Measurements from ENCODE around the gene MORF4L2.

Gene MORF4L2, protein sequence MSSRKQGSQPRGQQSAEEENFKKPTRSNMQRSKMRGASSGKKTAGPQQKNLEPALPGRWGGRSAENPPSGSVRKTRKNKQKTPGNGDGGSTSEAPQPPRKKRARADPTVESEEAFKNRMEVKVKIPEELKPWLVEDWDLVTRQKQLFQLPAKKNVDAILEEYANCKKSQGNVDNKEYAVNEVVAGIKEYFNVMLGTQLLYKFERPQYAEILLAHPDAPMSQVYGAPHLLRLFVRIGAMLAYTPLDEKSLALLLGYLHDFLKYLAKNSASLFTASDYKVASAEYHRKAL

DNA sequence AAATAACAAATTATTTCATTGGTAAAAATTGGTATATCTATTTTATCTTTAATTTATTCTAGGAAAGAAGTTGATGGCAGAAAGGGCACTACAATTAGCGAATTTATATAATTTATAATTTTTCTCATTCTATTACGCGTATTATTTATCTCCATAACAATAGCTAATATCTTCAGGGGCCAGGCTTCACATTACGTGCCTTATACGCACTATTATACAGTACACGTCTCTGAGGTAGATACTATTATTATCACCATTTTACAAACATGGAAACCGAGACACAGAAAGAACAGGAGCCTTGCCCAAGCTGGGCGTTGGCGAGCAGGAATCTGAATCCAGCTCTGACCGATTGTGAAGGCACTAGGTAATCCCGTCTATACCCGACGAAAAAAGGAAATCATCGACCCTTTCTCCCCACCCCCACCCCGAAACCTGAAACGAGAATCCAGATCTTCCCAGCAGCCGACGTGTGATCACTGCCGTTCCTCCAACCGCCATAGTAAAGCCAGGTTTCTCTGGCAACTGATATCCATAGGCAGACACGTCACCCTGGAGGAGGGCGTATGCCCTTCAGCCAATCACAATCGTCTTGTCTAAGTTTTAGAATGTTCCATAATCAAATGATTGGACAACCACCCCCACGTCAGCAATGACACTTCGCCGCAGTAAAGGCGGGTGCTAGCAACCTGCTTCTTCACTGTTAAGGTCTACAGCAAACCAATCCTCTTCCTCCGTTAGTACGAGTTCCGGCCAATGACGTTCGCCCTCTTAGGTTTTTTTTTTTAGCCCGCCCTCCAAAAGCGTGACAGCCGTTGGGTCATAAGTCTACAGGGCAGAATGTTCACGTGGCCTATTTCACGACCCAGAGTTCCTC, at the start of gene MORF4L2:
MORF4L2 (minus strand) TSS at position 501 of the 874 bp plus-strand sequence. CDS start 9,672 bp downstream, outside the sequence.
- peak; percentile 99 for DNase-seq

DNA sequence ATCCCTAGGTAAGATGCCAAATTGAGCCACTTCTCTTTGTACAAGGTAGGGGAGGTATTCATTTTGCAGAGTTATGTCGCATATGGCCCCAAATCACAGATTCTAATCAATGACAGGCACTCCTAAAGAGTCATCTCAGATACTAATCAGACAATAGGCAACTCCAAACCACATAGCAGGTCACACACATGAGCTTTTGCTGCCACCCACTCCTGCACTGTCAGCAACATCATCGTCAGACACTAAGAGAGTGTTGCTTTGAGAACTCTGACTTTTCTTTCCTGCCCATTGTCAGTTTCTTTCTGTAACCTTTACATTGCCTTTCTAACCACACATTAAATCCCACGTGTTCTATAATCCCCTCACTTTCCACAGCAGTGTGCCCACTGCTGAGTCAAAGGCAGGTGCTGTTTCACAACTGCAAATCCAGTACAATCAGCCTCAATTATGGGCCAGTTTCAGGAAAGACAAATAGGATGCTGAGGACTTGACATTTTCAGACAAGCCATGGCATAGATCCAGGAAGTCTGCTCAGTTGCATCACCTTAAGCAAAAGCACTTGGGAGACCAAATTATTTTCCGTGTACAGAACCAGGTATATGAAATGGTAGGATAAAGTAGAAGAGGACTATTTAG, 47.7 kb upstream of the MORF4L2 start:
- DNase-seq: peak; percentile 22

DNA sequence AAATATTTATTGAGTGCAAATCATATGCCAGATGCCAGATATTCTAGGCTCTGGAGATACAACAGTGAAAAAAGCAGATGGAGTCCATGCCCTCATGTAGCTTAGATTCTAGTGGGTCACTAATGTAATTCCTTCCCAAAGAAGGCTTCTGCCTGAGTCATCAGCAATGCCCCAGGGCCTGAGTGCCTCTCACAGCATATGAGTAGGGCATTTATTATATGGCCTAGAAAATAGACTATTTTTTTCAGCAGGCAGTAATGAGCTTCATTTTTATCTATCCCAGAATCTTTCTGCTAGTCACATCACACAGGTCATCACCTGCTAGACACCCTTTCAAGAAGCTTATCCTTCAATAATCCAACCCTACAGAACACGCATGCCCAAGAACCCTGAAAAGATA, 46.5 kb upstream of the MORF4L2 start:
- peak; percentile 3 for DNase-seq

DNA sequence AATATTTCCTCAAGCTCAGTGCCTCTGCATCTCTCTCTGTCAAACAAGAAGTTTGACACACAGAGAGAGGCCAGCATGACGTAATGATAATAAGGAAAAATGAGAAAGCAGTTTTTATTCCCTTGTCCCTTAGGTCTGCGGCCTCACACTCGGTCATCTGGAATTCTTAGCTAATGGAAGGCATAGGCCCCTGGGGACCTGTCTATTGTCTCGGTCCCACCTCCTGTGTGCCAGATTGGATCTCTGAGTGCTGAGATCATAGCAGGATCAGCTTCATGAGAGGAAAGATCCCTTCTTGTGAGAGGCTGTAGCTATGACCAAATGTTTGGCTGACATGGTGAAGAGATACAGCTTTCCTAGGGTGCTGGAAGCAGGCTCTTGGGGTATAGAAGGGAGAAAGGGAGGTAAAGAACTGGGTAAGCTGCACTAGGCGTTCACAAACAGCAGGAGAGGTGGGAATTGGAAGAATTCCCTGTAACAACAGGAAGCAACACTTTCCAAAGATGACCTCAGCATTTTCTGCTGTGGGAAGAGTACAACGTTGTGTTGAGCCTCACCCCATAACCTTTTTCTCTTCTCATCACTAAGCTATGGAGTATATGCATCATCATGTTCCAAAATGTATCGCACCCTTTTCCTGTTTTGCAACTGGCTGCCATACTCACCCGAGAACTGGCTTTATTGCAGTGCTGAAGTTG, 44.4 kb upstream of the MORF4L2 start:
- DNase-seq: peak; percentile 81

DNA sequence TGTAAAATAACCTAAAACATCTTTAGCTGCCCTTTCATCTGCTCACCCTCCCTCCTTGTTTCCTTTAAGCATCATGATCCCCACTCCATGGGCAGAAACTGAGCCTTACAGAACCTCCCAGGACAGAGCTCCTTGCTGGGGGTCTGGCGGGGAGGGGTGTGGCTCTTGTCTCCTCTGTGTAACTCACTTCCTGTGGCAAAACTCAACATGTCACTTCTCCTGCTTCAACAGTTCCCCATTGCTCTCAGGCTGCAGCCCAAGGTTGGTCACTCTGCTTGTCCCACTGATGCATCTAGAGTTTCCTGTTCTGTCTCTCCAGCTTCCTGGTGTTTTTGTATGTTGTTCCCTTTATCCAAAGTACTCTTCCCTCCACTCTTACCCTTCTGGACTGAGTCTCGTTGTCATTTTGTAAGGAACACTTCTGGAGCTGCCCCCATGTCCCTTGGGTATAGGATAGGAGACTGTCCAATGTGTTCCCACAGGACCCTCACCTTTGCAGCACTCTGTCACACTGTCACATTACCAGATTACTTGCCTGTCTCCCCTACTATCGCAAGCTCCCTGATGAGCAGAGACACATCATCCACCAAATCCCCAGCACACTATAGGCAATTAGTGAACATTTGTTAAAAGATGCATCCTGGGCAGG, 43.8 kb upstream of the MORF4L2 start:
- DNase-seq: peak; percentile 12

DNA sequence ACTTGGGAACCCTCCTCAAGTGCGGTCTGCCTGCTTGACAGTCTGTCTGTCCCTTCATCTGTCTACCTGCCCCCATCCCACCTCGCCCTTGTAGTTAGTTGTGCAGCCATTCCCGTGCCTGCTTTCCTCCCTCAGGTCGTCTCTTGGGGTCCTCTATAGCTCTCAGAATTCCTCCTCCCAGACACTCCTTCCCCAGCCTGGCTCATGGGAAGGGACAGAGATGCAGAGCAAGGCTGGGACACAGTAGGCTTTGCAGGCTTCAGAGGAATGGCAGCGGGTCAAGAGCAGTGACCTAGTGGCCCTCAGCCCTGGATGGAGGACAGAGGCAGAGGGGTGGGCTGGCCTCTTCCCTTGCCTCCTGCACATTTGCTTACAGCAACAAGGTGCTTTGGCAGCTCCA, 42.5 kb upstream of the MORF4L2 start:
- no peak for DNase-seq

DNA sequence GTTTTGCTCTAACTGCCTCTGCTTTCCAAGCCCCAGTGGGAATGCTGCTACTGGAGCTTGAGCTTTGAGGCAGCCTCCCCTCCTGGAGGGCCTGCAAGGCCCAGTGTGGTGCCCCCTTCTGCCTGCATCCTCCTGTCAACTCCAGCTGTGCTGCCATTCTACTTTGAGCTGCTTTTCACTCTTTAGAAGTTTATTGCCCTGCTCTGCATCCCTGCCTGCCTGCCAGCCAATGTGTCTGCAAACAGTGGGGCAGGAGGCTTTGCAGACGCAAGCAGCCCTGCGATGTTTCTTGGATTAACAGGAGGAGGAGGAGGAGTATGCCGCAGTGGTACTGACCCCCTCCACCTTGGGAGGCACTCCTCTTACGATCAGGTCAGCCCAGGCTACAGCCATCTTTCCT, 40.6 kb upstream of the MORF4L2 start:
- no peak for DNase-seq

DNA sequence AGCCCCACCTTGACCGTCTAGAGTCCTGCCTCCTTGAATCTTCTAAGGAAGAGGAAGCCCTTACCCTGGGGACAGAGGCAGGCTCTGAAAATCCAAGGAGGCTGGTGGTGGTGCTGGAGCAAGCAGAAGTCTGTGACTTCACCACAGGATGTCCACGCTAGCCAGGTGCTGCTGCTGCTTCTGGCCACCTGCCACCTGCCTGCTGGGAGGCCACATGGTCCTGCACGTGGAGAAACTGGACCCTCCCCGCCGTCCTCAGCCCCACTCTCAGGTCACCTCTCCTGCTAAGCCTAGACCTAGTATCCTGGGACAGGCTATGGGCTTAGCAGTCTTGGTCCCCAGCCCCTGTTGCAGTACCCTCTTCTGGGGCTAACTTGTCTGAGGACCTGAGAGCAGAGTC, 40.0 kb upstream of the MORF4L2 start:
- DNase-seq: no peak

DNA sequence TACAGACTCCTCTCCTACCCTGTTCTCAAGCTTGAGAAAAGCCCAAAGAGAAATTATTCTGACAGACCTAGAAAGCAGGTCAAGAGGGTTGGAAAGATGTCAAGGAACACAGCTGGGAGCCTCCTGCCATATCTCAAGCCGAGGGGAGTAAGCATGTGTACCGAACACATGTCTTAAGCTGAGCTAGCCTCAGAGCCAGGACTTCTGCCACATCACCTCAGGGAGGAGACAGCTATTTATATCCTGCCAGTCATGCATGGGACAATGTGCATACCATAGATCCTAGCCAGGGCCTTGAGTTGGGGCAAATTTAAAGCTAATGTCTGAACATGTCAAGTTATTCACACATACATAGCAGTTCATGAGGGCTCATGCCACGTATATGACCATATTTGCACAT, 36.0 kb upstream of the MORF4L2 start:
- DNase-seq: peak; percentile 61

DNA sequence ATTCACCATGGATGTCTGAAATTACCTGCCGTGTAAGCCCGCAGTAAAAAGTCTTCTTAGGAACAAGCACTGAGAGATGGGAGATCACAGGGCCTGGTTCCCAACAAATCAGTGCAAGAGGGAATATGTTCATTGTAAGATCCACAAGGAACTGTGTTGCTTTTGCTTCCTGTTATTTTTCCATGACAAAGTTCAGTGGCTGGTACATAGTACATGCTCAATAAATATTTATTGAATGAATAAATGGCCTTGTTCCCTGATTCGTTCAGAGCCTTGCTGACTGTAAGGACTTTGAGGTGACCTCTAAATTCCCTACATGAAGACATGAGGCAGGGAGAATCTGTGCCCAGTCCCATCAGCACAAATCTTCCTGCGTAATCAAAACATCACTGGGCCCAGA, 31.6 kb upstream of the MORF4L2 start:
- no peak for DNase-seq

DNA sequence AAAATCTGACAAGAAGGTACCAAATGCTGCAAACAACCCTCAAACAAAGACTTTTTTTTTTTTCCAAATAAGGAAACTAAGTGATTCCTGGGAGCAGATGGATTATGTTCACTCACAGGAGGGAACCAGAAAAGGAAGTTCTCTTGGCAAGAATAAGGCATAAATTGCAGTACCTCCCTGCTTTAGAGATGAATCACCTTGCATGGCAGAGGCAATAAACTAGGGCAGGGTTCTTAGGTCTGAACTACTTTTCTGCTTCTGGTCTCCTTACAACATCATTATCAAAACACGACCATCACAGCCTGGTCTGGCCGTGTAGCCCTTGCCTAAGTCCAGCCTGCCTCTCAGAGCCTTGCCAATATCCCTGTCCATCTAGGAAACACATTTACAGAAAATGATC, 30.5 kb upstream of the MORF4L2 start:
- peak; percentile 88 for DNase-seq

DNA sequence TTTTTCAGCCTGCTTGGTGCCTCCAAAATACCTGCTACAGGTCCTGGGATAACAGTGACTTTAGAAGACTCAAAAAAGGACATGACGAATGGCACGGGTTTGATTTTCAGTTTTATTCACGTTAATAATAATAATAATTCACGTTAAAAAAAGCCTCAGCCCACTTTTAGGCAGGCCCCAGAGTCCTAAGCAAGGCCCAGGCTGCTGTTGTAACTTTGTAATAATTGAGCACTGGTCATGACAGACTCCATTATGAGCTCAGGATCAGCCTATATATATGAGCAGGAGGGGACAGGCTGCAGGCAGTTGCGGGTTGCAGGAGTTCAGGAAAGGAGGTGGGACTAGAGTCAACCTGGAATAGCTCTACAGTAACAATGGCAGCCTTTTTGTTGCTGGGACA, 24.1 kb upstream of the MORF4L2 start, which contains the start of gene TMEM31:
TMEM31 (plus strand) TSS at position 301 of the 400 bp plus-strand sequence. CDS start 1,350 bp downstream, outside the sequence.
- DNase-seq: no peak

DNA sequence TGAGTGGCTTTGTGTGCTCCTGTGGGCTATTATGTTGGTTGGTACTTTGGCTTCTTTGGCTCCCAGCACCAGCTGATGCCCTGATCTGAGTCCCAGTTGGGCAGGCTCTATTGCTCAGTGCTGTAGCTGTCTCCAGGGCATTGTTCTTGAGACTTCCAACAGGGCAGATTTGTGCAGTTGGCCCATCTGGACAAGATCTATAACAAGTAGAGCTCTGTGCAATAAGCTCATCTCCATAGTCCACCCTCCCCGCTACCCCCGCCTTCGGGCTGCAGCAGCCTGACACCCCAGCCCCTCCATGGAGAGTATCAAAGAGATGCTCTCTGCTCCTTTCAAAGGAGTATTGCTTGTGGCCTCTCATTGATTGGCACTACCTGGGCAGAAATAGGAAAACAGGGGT, 18.4 kb upstream of the MORF4L2 start:
- DNase-seq: no peak

DNA sequence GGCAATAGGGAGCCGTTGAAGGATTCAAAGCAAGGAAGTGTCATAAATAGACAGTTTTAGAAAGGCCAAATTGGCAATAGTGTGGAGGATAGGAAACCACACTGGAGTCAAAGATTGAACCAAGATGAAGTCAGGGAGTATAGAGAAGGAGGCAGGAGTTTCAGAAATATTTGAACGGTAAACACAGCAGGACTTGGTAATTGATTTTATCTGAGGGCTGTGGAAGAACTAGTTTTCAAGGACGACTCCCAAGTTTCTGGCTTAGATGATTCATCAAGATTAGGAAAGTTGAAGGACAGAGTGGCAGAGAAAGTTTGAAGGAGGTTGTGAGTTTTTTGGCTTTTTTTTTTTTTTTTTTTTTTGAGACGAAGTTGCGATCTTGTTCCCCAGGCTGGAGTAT, 12.7 kb upstream of the MORF4L2 start:
- DNase-seq: no peak

DNA sequence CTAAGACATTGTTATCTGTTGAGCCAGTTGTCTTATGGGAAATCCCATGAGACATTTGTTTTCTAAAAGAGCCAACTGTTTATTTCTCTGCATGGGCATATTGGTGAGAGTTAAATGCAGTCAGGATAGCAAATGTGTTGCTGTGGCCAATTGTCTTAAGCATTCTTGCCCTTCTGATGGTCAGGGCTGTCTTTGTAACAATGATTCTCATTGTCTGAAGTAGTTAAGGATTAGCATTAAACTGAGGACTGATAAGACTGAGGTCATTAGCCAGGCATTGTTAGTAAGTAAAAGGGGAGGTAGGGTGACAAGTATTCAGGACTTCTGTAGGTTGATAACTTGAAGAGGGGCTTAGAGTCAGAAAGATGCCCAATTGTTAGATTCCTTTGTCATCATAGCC, 11.2 kb upstream of the MORF4L2 start:
- DNase-seq: no peak

DNA sequence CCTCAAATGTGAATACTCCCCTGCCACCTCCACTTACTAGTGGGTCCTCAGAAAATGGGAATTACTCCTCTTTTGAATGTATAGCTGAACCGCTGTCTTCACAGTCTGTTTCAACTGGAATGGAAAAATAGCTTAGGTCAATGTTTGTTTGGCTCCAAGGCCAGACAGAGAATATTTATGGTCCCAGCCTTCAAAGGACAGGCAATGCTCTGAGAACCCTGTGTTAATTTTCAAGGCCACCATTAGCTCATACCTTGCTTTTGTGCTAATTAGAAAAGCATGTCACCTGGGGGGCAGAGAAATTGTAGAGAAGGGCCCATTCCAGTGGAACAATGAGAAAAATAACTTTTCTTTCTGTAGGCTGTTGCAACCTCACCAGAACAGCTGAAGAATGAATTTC, 4.6 kb upstream of the MORF4L2 start:
- DNase-seq: no peak

DNA sequence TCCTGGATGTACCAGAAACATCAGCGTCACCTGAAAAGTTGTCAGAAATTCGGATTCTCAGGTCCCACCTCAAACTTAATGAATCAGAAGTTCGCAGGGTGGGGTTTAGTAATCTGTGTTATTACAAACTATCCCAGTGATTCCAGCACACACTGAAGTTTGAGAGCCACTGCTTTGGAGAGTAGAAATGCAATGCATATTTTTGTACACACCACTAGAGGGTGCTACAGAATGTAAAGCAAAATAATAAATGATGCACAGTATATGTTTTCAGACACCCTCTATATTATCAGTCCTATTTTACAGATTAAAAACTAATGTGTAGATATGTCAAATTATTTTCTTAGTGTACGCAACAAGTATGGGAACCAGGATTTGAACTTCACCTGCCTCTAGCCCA, 2.4 kb upstream of the MORF4L2 start:
- peak; percentile 41 for DNase-seq

DNA sequence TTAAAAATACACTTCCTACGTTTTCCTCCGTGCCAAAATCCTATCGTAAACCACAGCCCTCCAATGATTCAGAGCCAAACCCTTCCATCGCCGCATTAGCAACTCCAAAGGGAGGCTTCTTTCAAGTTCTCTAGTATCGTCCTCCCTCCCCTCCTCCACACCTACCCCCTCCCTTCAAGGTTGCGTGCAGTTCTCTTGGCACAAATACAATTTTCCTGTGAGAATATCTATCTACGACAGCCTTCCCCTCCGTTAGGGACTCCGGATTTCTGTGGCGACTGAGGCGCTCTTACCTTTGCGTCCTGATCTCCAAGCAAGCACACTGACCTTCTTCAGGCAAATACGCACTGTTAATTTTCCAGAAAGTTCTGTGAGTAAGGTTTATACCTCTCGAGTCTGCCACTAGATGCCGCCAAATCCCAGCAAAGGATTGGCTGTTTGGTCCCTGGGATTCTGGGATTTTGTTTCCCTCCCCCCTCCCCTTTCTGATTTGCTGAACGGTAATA, 1.2 kb upstream of the MORF4L2 start:
- DNase-seq: peak; percentile 83

DNA sequence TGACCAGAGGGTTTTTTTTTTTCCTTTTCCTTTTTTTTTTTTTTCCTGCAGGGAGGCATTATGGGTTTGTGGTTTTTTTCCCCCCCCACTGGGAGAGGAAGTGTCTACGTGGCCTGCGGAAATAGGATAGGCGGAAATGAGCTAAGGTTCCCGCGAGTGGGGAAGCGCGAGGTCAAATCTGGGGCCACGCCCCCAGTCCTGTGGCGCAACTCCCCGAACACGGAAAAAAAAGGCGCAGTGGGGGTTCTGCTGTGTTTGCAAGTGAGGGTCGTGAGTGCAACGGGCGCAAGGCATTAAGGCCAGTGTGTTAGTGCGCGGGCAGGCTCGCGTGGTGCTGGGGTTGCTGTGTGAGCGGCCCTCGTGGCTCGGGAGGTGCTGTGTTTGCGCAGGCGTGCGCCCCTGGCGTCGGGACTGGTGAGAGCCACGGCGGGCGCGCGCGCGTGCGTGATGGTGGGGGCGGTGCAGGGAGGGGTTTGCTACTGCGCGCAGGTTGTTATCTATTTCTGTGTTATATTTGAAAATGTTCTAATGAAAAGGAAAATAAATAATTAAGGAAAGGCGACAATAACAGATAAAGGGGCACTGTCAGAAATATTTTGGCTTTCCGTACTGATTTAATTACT, 685 bp upstream of the MORF4L2 start:
- no peak for DNase-seq

DNA sequence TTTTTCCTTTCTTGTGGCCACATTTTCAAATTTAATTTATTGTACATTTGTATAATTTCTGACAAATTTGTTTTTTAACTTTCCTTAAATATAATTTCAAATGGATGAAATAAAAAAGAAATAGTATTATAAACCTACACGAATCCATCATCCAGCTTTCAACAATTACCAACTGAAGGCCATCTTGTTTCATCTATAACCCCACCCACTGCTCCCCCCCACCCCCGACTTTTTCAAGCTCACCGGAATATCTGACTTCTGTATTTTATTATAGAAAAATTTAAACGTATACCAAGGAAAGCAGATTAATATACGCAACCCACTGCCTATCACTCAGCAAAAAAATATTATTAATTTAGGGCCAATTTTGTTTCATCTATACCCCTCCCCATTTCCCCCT, 1.1 kb downstream of the MORF4L2 start:
- no peak for DNase-seq

DNA sequence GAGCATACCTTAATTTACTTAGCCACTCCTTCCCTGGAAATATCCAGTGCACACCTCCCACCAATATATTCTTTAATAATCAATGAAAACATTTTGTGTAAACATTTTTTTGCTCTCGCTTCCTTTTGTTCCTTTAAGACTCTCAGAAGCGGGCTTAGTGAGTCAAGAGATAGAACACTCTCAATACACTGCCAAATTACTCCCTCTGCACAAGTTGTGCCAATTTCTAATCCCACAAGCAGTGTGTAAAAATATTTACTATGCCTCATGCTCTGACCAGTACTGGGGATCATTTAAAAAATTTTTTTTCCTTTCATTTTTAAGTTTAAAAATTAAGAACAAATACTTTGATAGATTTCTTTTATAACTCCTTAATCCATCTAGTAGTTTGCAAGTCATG, 5.1 kb downstream of the MORF4L2 start:
- no peak for DNase-seq

Measured in fibroblast of upper back skin (primary cell).